DND-41 (cell line): ENCODE data around the gene HEYL.

Source experiments
- ATAC-seq: fragments of 200-7000 bp; cut with Tn5 transposase; 3 replicates; pipeline ENCODE4 v1.9.1; 2021; ENCODE audit warnings: low read depth; ENCODE audit not compliant: insufficient read depth
- DNase-seq: peaks from one replicate; pipeline ENCODE4 v3.0.0-alpha.2; 2020
- H2AFZ ChIP-seq: 2 replicates; pipeline ENCODE4 v1.6.0; 2012; ENCODE audit warnings: low read depth, low read length
- H3K27ac ChIP-seq: 2 replicates; pipeline ENCODE4 v1.5.1; 2012; ENCODE audit warnings: low read length, inconsistent platforms
- H3K27me3 ChIP-seq: fragments of 200-600 bp; sonication (generic); 2 replicates; pipeline ENCODE4 v1.6.0; 2012; ENCODE audit warnings: low read length, mild to moderate bottlenecking, inconsistent platforms; ENCODE audit not compliant: insufficient read depth, poor library complexity
- H3K36me3 ChIP-seq: 2 replicates; pipeline ENCODE4 v1.5.1; 2012; ENCODE audit warnings: low read length, inconsistent platforms; ENCODE audit not compliant: insufficient read depth
- H3K4me1 ChIP-seq: 2 replicates; pipeline ENCODE4 v1.5.1; 2012; ENCODE audit warnings: mild to moderate bottlenecking, low read length; ENCODE audit not compliant: insufficient read depth
- H3K4me2 ChIP-seq: 2 replicates; pipeline ENCODE4 v1.6.0; 2012; ENCODE audit warnings: mild to moderate bottlenecking, moderate library complexity, low read length, inconsistent platforms; ENCODE audit not compliant: insufficient read depth
- H3K4me3 ChIP-seq, 2 experiments: fragments of 200-600 bp in 1 of 2; shearing (Covaris generic) in 1 of 2; 2 replicates each; pipeline ENCODE4 v1.5.1; 2012 to 2016; ENCODE audit warnings: inconsistent platforms in 2 of 2, low read length in 2 of 2, mild to moderate bottlenecking in 2 of 2, low read depth in 1 of 2, moderate library complexity in 1 of 2
- H3K79me2 ChIP-seq: 2 replicates; pipeline ENCODE4 v1.6.0; 2012; ENCODE audit warnings: low read length, inconsistent platforms; ENCODE audit not compliant: insufficient read depth
- H3K9ac ChIP-seq: 2 replicates; pipeline ENCODE4 v1.6.0; 2012; ENCODE audit warnings: low read depth, mild to moderate bottlenecking, inconsistent platforms, low read length, moderate library complexity
- H3K9me3 ChIP-seq: 2 replicates; pipeline ENCODE4 v1.5.1; 2012; ENCODE audit warnings: low read length, moderate library complexity, mild to moderate bottlenecking, inconsistent platforms; ENCODE audit not compliant: insufficient read depth, severe bottlenecking
- H4K20me1 ChIP-seq: 2 replicates; pipeline ENCODE4 v1.6.0; 2012; ENCODE audit warnings: low read length; ENCODE audit not compliant: insufficient read depth
- CTCF ChIP-seq: IDR thresholded peaks from 2 replicates; pipeline ENCODE4 v1.5.1; 2012; ENCODE audit warnings: borderline replicate concordance, low read length, moderate library complexity, mild to moderate bottlenecking; ENCODE audit not compliant: poor library complexity, severe bottlenecking; ENCODE audit errors: extremely low read depth
- EZH2 ChIP-seq: IDR thresholded peaks from 3 replicates; pipeline ENCODE4 v1.6.1; 2012; ENCODE audit warnings: borderline replicate concordance, low read depth, mild to moderate bottlenecking, moderate library complexity, low read length, inconsistent platforms; ENCODE audit not compliant: severe bottlenecking

Gene HEYL

GRCh38 chr1:39668894-39669293, 29.5 kb upstream of the HEYL start:
- Histone ChIP-seq H3K27ac (no peak overlapping the region), H3K27me3 (peaks cover 3% of the 10 kb centered on the region), H3K4me1 (no peaks in the 10 kb centered on the region), H3K9ac (no peak overlapping the region), H3K4me2 (no peak overlapping the region), H4K20me1 (no peaks in the 10 kb centered on the region), H2AFZ (no peak overlapping the region), H3K79me2 (no peaks in the 10 kb centered on the region), H3K36me3 (no peaks in the 10 kb centered on the region), H3K4me3 (no peak overlapping the region), H3K9me3 (no peaks in the 10 kb centered on the region)
- ATAC-seq (no peak), DNase-seq (no peak)
- TF ChIP-seq CTCF (no peak), EZH2 (no peak)

- no peak overlapping the region for H3K9ac ChIP-seq
- no peak overlapping the region for H3K27ac ChIP-seq
- H4K20me1 ChIP-seq, result no peaks in the 10 kb centered on the region
- H3K27me3 ChIP-seq, result peaks cover 3% of the 10 kb centered on the region
- no peak for TF ChIP-seq EZH2
- TF ChIP-seq CTCF, result no peak
- no peak for ATAC-seq
- H3K36me3 ChIP-seq, result no peaks in the 10 kb centered on the region
- no peaks in the 10 kb centered on the region for H3K4me1 ChIP-seq
- no peaks in the 10 kb centered on the region for H3K79me2 ChIP-seq
- no peak overlapping the region for H3K4me3 ChIP-seq
- H2AFZ ChIP-seq, result no peak overlapping the region
- H3K4me2 ChIP-seq, result no peak overlapping the region
- no peak for DNase-seq
- no peaks in the 10 kb centered on the region for H3K9me3 ChIP-seq
These were observed 28.7 kb upstream of the HEYL start for GRCh38 chr1:39668111-39668510.

- Histone ChIP-seq H3K4me1 (no peaks in the 10 kb centered on the region), H3K4me2 (no peak overlapping the region), H3K9ac (no peak overlapping the region), H3K27ac (no peak overlapping the region), H3K79me2 (no peaks in the 10 kb centered on the region), H3K27me3 (peaks cover 3% of the 10 kb centered on the region), H2AFZ (no peak overlapping the region), H3K36me3 (no peaks in the 10 kb centered on the region), H3K4me3 (no peak overlapping the region), H4K20me1 (no peaks in the 10 kb centered on the region), H3K9me3 (no peaks in the 10 kb centered on the region)
- TF ChIP-seq CTCF, result no peak
- no peak for TF ChIP-seq EZH2
- ATAC-seq, result no peak
- no peak for DNase-seq
These were observed 27.3 kb upstream of the HEYL start for GRCh38 chr1:39666772-39667171.

GRCh38 chr1:39663559-39663958, 24.1 kb upstream of the HEYL start:
- H3K27me3 ChIP-seq, result no peaks in the 10 kb centered on the region
- TF ChIP-seq CTCF (no peak), EZH2 (no peak)

More at GRCh38 chr1:39663559-39663958, 24.1 kb upstream of the HEYL start:
- Histone ChIP-seq H3K4me2 (no peak overlapping the region), H3K9me3 (no peaks in the 10 kb centered on the region), H3K4me1 (no peaks in the 10 kb centered on the region), H3K4me3 (no peak overlapping the region), H3K36me3 (no peaks in the 10 kb centered on the region), H2AFZ (no peak overlapping the region), H3K27ac (no peak overlapping the region), H3K9ac (no peak overlapping the region), H4K20me1 (no peaks in the 10 kb centered on the region), H3K79me2 (no peaks in the 10 kb centered on the region)
- ATAC-seq (peak; percentile 29; the same call in 1 of the 3 replicates), DNase-seq (no peak)
